GM19452 (cell line): ENCODE data around the gene BIRC5.
A peak's percentile ranks its signal among the peaks of the same experiment; 100 is the strongest.

ENCODE experiments used
- ATAC-seq: cut with Tn5 transposase; IDR thresholded peaks from one replicate; pipeline ENCODE4 v1.9.1; 2021; ENCODE audit not compliant: unreplicated experiment

The BIRC5 gene

DNA sequence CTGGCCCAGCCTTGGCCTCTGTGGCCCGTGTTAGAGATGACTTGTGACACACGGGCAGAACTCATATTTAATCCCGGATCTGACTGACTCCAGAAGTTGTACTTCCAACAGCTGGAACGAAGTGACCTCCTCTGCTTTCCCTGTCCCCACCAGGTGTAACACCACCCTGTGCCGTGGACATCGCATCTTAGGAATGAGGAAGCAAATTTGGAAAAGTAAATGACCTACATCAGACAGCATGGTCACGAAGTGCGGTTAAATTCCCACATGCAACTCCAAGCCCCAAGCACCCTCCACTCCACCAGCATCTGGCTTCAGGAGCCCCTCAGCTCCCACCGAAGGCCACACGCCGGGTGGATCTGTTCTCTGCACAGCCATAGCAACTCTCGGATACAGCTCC lies 30.1 kb upstream of the BIRC5 start:
- no peak for ATAC-seq

DNA sequence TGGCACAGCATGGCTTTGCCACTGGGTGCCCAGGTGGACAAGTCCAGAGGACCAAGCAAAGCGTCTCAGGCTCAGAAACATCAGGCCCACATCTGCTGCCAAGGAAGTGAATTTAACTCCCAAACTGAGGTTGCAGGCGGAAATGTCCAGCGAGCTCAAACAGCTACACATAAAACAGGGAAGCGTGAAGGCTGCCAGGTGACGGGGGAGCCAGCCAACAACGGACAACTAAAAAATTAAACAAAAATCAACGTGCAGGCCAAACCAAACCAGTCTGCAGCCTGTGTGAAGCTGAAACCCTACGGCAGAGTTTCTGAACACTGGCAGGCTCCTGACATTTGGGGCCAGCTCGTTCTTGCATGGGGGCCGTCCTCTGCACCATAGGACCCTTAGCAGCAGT lies 29.7 kb upstream of the BIRC5 start:
- no peak for ATAC-seq

DNA sequence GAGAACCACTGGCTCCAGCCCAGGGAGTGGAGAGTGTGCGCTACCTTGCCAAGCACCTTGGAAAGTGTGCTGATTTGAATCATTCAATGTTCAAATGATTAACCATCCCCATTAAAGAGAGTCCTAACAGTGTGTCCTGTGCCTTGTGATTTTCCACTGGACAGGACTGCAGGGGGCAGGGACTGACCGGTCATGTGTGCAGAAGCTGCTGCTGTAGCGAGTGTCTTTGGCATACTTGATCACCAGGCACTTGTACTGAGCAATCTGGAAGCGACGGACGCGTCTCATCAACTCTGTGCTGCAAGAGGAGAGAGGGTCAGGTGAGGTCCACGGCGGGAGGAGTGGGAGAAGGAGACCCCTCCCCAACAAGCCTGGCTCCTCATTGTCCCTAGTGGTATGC lies 29.2 kb upstream of the BIRC5 start:
- ATAC-seq: no peak

DNA sequence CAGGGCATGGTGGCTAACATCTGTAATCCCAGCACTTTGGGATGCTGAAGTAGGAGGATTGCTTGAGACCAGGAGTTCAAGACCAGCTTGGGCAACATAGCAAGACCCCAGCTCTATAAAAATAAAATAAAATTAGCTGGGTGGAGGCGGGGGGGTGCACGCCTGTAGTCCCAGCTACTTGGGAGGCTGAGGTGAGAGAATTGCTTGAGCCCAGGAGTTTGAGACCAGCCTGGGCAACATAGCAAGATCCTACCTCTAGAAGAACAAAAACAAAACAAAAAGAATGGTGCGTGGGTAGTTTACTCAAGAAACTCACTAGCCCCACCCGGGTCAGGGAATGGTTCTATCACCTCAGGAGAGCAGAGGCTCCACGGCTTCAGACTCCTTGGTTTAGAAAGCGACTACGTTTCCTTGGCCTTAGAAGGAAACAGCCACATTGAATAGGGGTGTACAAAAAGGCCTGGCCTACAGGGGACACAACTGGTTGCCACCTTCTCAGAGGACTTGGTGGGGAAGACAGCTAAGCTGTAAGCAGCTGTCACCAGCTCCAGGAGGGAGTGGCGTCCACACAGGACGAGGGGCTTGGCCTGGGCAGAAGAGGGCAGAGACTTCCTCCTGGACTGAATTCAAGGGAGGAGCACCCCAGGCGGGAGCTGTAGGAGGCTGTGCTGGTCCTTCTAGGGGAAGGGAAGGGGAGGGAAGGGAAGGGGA lies 27.9 kb upstream of the BIRC5 start:
- ATAC-seq: no peak

GRCh38 chr17:78186692-78187595 lies 27.1 kb upstream of the BIRC5 start, which contains the start of the genes AFMID and TK1:
TSS of gene AFMID (plus strand) at chr17:78187362. CDS start at chr17:78187371, 9 bp downstream.
TSS of gene TK1 (minus strand) at chr17:78187052. CDS start at chr17:78186994, 58 bp downstream.
- ATAC-seq: peak; percentile 90

- no peak for ATAC-seq
These were observed 17.3 kb upstream of the BIRC5 start for GRCh38 chr17:78196716-78197115.

- no peak for ATAC-seq
These were observed 16.8 kb upstream of the BIRC5 start for GRCh38 chr17:78197147-78197832.

- no peak for ATAC-seq
These were observed 13.6 kb upstream of the BIRC5 start for GRCh38 chr17:78200451-78200850.

DNA sequence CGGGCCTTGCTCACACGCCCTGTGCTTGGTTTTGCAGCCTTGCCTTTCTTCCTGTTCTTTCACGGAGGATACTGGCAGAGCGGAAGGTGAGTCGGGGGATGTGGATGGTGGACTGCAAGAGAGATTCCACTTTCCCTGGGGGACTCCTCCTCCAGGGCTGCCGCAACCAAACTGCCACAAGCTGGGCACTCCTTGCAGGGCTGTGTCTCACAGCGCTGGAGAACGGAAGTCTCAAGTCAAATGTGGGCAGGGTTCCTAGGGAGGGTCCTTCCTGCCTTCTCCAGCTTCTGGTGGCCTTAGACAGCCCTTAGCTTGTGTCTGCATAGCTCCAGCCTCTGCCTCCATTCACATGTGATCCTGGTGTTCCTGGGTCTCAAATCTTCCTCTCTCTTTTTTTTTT lies 11.4 kb upstream of the BIRC5 start:
- no peak for ATAC-seq

- no peak for ATAC-seq
These were observed 9.5 kb upstream of the BIRC5 start for GRCh38 chr17:78204387-78205123.

- ATAC-seq: no peak
These were observed 8.8 kb upstream of the BIRC5 start for GRCh38 chr17:78205124-78205775.

DNA sequence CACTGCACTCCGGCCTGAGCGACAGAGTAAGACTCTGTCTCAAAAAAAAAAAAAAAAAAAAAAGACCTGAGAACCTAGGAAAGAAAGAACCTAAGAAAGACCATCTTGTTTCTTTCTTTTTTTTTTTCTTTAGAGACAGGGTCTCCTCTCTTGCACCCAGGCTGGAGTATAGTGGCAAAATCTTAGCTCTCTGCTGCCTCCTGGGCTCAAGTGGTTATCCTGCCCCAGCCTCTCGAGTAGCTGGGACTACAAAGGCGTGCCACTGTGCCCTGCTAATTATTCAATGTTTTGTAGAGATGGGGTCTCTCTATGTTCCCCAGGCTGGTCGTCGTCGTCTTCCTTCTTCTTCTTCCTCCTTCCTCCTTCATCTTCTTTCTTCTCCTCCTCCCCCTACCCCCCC lies 7.8 kb upstream of the BIRC5 start:
- ATAC-seq: no peak

GRCh38 chr17:78208486-78208885 lies 5.6 kb upstream of the BIRC5 start:
- ATAC-seq: no peak

DNA sequence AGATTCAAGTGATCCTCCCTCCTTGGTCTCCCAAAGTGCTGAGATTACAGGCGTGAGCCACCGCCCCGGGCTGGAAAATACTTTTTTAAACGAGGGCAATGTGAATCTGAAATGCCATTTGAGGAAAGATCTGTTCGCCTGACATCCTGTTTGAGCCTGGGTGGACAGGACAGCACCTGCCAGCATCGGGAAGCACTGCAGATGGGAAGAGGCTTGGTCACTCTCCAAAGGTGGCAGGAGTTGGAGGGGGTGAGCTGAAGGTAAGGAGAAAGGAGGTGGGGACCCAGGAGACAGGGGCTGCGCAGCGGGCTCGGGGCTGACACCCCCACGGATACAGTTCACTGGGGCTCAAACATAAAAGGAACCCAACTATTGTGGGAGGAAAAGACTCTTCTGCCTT lies 3.9 kb upstream of the BIRC5 start:
- ATAC-seq: no peak

GRCh38 chr17:78211032-78211431 lies 3.0 kb upstream of the BIRC5 start:
- ATAC-seq: no peak

DNA sequence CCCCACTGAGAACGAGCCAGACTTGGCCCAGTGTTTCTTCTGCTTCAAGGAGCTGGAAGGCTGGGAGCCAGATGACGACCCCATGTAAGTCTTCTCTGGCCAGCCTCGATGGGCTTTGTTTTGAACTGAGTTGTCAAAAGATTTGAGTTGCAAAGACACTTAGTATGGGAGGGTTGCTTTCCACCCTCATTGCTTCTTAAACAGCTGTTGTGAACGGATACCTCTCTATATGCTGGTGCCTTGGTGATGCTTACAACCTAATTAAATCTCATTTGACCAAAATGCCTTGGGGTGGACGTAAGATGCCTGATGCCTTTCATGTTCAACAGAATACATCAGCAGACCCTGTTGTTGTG lies 631 bp downstream of the BIRC5 start:
- ATAC-seq: no peak

- ATAC-seq: no peak
These were observed 5.5 kb downstream of the BIRC5 start for GRCh38 chr17:78219396-78220150.

DNA sequence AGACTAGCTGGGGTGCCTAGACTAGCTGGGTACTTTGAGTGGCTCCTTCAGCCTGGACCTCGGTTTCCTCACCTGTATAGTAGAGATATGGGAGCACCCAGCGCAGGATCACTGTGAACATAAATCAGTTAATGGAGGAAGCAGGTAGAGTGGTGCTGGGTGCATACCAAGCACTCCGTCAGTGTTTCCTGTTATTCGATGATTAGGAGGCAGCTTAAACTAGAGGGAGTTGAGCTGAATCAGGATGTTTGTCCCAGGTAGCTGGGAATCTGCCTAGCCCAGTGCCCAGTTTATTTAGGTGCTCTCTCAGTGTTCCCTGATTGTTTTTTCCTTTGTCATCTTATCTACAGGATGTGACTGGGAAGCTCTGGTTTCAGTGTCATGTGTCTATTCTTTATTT lies 9.0 kb downstream of the BIRC5 start:
- ATAC-seq: no peak

DNA sequence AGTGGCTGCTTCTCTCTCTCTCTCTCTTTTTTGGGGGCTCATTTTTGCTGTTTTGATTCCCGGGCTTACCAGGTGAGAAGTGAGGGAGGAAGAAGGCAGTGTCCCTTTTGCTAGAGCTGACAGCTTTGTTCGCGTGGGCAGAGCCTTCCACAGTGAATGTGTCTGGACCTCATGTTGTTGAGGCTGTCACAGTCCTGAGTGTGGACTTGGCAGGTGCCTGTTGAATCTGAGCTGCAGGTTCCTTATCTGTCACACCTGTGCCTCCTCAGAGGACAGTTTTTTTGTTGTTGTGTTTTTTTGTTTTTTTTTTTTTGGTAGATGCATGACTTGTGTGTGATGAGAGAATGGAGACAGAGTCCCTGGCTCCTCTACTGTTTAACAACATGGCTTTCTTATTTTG lies 9.7 kb downstream of the BIRC5 start:
- ATAC-seq: no peak
